ENCODE measurements around the gene OR51I2.

Gene OR51I2, protein sequence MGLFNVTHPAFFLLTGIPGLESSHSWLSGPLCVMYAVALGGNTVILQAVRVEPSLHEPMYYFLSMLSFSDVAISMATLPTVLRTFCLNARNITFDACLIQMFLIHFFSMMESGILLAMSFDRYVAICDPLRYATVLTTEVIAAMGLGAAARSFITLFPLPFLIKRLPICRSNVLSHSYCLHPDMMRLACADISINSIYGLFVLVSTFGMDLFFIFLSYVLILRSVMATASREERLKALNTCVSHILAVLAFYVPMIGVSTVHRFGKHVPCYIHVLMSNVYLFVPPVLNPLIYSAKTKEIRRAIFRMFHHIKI

DNA sequence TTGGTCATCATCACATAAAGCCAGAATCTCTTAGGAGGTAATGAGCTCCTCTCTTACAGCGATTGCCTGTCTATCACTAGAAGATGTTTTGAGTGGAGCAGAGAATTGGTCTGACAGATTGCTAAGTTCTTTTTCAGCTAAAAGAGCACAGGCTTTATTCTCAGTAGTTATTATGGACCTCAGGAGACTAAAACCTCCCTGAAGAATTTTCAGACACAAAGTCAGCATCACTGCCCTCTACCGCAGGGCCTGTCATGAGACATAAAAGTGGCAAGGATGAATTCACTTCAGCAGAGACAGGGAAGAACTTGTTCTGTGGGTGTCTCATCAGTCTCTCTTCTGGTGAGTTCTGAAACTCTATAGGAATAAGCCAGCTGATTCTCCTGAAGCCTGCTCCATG is at the start of gene OR51I2:
Gene OR51I2, plus strand, starts transcription at position 301 of the 400 bp plus-strand sequence. CDS start 4,166 bp downstream, outside the sequence.
- no peak for DNase-seq (ENCODE audit: low spot score)

- no peak for DNase-seq (ENCODE audit: low spot score)
Measured at GRCh38 chr11:5405173-5405572, 44.0 kb upstream of the OR51I2 start.

DNA sequence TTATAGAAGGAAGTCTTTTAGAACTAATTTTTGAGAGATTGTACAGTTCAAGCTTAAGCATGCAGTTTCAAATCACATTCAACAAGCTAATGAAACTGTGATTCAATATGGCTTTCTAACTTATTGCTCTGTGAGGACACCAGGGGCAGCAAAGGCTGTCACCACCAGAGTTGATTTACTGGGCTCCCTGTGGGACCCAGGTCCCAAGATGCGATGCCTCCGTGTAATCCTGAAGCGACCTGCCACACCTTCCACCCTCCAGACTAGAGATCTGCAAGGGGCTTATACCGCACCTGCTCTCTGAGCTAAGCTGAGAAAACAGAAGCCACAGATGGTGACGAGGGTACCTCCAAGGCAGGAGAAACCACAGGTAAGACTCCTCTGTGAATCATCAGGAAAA is 28.1 kb upstream of the OR51I2 start:
- no peak for DNase-seq (ENCODE audit: low spot score)

- no peak for DNase-seq (ENCODE audit: low spot score)
Measured at GRCh38 chr11:5421811-5422210, 27.3 kb upstream of the OR51I2 start, which contains the start of gene OR51Q1. TSS of gene OR51Q1 (plus strand) at chr11:5422111. CDS start at chr11:5422201, 90 bp downstream.

- no peak for DNase-seq (ENCODE audit: low spot score)
Measured at GRCh38 chr11:5423131-5423530, 26.0 kb upstream of the OR51I2 start.

GRCh38 chr11:5441414-5441813 is 7.7 kb upstream of the OR51I2 start, which contains the start of gene OR51I1:
TSS of gene OR51I1 (minus strand) at chr11:5441514. CDS start at chr11:5441514, 0 bp downstream.
- no peak for DNase-seq (ENCODE audit: low spot score)

DNA sequence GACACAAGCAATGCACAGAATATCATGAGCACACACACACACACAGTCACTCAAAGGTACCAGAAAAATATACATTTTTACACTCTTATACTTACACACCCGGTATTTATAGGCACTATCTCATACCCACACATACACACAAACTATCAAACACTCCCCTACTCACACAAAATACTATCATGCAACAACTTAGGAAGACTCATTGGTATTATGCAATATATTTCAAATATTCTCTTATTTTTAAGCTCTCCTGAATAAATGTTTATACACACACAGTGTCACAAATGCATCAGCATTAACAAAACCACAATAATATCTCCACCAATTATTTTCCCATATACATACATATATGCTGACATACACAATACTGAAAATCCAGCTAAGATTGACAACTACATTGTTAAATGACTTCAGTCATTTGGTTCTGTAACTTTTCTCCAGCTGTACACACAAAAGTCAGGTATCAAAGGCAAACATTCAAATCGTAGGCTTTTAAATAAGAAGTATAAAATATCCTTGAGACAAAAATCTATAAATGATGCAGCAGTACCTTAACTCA is 5.2 kb upstream of the OR51I2 start:
- DNase-seq (ENCODE audit: low spot score), result no peak

DNA sequence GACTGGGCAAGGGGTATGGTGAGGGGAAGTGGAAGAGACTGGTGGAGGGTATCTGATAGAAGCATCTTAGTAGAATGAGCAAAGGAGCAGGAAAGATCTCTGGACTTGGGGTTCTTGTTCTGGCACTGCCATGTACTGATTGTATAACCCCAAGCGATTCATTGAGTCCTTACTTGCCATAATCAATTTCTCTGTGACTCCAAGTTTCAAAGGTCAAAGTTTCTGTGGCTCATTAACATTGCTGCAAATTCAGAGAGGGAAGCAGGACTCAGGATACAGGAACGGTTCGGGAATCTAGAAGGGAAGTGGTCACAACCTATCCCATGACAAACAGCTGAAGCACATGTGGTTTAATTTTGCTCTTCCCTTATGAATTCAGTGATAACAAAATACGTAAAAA is 309 bp downstream of the OR51I2 start:
- no peak for DNase-seq (ENCODE audit: low spot score)

- no peak for DNase-seq (ENCODE audit: low spot score)
Measured at GRCh38 chr11:5460983-5461621, 12.0 kb downstream of the OR51I2 start.

DNA sequence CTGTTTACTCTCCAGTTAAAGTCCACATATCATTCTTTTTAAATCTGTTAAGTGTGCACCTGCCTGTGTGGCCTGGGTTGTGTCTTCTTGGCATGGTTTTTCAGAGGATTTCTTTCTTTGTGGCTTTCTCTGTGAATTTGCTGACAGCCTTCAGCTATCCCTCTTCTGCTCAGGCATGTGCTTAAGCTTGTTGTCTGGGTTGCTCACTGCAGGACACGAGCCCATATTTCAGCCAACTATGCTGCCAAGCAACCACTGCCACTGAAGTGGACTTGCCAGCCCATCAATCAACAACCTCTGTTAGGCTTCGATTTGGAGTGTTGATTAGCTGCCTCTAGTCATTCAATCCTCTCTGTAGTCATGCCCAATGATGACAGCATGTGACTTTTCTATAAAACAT is 18.4 kb downstream of the OR51I2 start:
- no peak for DNase-seq (ENCODE audit: low spot score)

GRCh38 chr11:5473921-5474320 is 24.8 kb downstream of the OR51I2 start:
- no peak for DNase-seq (ENCODE audit: low spot score)

GRCh38 chr11:5476186-5476819 is 27.2 kb downstream of the OR51I2 start:
- DNase-seq (ENCODE audit: low spot score), result peak; percentile 49

DNA sequence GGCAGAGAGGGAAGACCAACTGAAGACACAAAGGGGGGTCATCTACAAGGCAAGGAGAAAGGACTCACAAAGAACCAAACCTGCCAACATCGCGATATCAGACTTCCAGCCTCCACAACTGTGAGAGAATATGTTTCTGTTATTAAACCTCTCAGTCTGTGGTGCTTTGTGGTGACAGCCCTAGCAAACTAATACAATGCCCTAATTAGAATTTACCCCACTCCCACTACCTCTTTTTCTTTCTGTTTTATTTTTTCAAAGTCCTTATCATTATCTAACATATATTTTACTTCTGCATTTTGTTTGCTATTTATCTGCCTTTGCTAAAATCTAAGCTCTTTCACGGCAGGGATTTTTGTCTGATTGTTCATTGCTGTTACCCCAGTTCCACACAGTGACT is 36.9 kb downstream of the OR51I2 start:
- DNase-seq (ENCODE audit: low spot score), result no peak

DNA sequence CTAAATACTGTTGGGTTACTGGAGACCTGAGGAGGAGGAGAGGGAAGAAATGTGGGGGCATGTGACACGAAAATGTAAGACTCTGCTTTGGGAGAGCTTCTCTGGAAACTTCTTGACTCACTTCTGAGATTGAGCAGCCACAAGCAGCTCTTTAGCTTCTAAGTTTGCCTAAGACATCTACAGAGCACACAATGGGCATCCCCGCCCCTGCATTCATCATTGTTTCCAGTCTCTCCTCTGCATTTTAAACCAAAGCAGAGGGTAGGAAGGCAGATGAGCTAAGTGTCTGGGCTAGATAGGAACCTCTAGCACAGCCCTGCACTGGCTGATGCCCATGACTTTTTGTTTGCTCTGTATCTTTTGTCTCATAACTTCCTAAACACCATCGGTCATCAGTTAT is 37.3 kb downstream of the OR51I2 start:
- no peak for DNase-seq (ENCODE audit: low spot score)

GRCh38 chr11:5488385-5488784 is 39.3 kb downstream of the OR51I2 start, which contains the start of gene OR52D1:
TSS of gene OR52D1 (plus strand) at chr11:5488685. CDS start at chr11:5488707, 22 bp downstream.
- DNase-seq (ENCODE audit: low spot score), result no peak

DNA sequence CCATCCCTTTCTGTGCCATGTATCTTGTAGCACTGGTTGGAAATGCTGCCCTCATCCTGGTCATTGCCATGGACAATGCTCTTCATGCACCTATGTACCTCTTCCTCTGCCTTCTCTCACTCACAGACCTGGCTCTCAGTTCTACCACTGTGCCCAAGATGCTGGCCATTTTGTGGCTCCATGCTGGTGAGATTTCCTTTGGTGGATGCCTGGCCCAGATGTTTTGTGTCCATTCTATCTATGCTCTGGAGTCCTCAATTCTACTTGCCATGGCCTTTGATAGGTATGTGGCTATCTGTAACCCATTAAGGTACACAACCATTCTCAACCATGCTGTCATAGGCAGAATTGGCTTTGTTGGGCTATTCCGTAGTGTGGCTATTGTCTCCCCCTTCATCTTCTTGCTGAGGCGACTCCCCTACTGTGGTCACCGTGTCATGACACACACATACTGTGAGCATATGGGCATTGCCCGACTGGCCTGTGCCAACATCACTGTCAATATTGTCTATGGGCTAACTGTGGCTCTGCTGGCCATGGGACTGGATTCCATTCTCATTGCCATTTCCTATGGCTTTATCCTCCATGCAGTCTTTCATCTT is 39.8 kb downstream of the OR51I2 start:
- no peak for DNase-seq (ENCODE audit: low spot score)

DNA sequence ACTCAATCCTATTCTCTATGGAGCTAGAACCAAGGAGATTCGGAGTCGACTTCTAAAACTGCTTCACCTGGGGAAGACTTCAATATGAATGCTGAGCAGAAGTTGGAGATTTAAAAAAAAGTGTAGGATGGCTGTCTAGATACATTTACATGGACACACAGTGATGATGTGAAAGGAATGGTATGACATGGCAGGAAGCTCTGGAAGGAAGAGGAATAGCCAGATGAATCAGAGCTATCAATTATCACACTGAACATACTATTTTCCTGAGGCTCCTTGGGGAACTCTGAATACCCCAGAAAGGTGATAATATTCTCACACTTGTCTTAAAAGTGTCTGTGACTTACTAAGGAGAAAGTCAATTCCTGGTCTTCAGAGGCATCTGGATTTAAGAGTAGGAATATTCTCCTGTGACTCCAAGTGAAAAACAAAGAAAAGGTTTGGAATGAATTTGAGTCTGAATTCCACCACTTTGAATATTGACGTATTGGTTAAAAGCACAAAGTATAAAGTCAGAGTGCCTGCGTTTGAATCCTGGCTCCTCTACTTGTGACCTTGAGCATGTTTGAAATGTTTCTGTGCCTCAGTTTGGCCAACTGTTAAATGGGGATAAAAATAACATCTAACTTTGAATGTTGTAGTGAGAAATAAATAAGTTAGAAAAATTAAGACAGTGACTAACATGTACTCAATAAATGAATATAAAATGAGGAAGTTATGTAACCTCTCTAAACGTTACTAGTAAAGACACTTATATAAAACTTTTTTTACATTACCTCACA is 40.6 kb downstream of the OR51I2 start:
- DNase-seq (ENCODE audit: low spot score), result no peak

GRCh38 chr11:5499671-5500070 is 50.5 kb downstream of the OR51I2 start:
- no peak for DNase-seq (ENCODE audit: low spot score)

- no peak for DNase-seq (ENCODE audit: low spot score)
Measured at GRCh38 chr11:5500393-5500801, 51.3 kb downstream of the OR51I2 start.

GRCh38 chr11:5504403-5504921 is 55.3 kb downstream of the OR51I2 start:
- no peak for DNase-seq (ENCODE audit: low spot score)

DNA sequence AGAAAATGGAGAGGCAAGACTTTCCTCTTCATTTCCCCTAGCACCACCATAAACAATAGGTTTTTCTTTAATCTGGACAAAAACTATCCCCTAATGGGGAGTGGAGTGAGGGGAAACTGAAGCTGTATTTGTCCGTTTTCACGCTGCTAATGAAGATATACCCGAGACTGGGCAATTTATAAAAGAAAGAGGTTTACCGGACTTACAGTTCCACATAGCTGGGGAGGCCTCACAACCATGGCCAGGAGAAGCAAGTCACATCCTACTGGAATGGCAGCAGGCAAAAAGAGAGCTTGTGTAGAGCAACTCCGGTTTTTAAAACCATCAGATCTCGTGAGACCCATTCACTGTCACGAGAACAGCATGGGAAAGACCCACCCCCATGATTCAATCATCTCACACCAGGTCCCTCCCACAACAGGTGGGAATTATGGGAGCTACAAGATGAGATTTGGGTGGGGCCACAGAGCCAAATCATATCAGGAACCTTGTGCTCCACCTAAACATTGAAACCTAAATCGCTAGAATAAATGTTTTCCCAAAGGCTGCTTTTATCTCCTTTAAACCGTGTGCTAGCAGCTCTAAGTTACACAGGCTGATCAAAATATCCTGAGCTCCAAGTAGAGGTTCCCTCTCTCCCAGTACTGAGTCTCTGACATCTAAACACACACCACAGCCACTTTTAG is 56.4 kb downstream of the OR51I2 start:
- DNase-seq (ENCODE audit: low spot score), result no peak
